Subcutaneous abdominal adipose tissue (tissue), 5 donors: ENCODE data around the gene PPIL4.
"Not testable (repeated sequence)": the region's sequence is repeated elsewhere in the genome, so short reads cannot be mapped to it uniquely, and the experiment has no call there.

Experiments used
- H3K27ac ChIP-seq: one replicate; pipeline ENCODE4 v1.7.0; 2013; ENCODE audit warnings: low read depth, mild to moderate bottlenecking, inconsistent platforms, low read length, moderate library complexity
- H3K27me3 ChIP-seq, 5 donors: one replicate each; pipeline ENCODE4 v1.7.0; 2013; ENCODE audit warnings: low read length in 5 of 5, inconsistent platforms in 1 of 5; ENCODE audit not compliant: control insufficient read depth in 5 of 5, insufficient read depth in 4 of 5
- H3K36me3 ChIP-seq, 5 donors: one replicate each; pipeline ENCODE4 v1.7.0; 2013; ENCODE audit warnings: low read length in 5 of 5; ENCODE audit not compliant: control insufficient read depth in 5 of 5, insufficient read depth in 5 of 5
- H3K4me1 ChIP-seq, 5 donors: one replicate each; pipeline ENCODE4 v1.7.0; 2013; ENCODE audit warnings: low read length in 5 of 5, mild to moderate bottlenecking in 3 of 5, moderate library complexity in 1 of 5; ENCODE audit not compliant: control insufficient read depth in 5 of 5, insufficient read depth in 5 of 5
- H3K4me3 ChIP-seq, 5 donors: one replicate each; pipeline ENCODE4 v1.7.0; 2013; ENCODE audit warnings: low read length in 5 of 5, low read depth in 1 of 5
- H3K9ac ChIP-seq, 5 donors: one replicate each; pipeline ENCODE4 v1.7.0; 2013; ENCODE audit warnings: low read length in 5 of 5, mild to moderate bottlenecking in 4 of 5, moderate library complexity in 3 of 5
- H3K9me3 ChIP-seq, 5 donors: one replicate each; pipeline ENCODE4 v1.7.0; 2013; ENCODE audit warnings: low read length in 5 of 5; ENCODE audit not compliant: control insufficient read depth in 5 of 5
- donor health status: healthy.
- donor health status: healthy.
- donor health status: healthy.
- donor health status: healthy.
- donor health status: healthy.

Gene PPIL4

DNA sequence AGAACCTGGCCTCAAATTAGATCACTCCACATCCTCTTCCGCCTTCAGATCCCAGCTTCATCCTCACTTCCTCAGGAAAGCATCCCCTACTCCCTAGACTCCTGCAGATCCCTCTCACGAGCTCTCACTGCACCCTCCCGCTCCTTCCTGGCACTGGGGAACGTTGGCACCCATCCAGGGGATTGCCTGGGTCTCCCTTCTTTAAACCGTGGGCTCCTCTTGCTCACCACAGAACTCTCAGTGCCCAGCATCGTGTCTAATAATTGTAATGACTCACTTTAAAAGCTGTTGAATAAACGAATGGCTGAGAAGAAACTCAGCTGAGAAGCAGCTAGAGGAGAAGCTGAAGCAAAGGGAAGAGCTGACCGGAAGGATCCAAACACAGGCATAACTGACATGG is 81.4 kb downstream of the PPIL4 start:
- peaks cover 0 to 15% (median 0%) of the 10 kb centered on the region in 5 donors for H3K4me1 ChIP-seq
- H3K27ac ChIP-seq, result no peak overlapping the region
- H3K27me3 ChIP-seq, result peaks cover 3 to 28% (median 9%) of the 10 kb centered on the region in 5 donors
- H3K36me3 ChIP-seq, result peaks cover 0 to 5% (median 0%) of the 10 kb centered on the region in 5 donors
- H3K9me3 ChIP-seq, result no peaks in the 10 kb centered on the region
- H3K4me3 ChIP-seq, result no peak overlapping the region
- H3K9ac ChIP-seq, result no peak overlapping the region

DNA sequence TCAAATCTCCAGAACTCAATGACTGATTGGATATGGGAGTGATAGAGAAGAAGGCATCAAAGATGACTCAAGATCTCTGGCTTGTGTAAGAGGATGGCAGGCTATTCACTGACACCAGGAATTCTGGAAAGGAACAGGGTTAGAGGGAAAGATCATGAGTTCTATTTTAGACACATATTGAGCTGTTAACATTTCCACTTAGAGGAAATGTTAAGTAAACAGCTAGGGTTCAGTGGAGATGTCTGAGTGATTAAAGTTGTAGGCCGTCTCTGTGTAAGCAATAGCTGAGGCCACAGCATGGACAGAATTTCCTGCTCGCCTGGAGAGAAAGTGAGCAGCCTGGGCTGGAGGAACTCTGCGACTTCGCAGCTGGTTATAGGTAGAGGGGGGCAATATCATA is 82.1 kb downstream of the PPIL4 start:
- peaks cover 0 to 15% (median 0%) of the 10 kb centered on the region in 5 donors for H3K4me1 ChIP-seq
- H3K4me3 ChIP-seq, result no peak overlapping the region
- H3K27ac ChIP-seq, result no peak overlapping the region
- H3K9ac ChIP-seq, result no peak overlapping the region
- H3K9me3 ChIP-seq, result no peaks in the 10 kb centered on the region
- peaks cover 0 to 6% (median 0%) of the 10 kb centered on the region in 5 donors for H3K36me3 ChIP-seq
- H3K27me3 ChIP-seq, result peaks cover 3 to 29% (median 12%) of the 10 kb centered on the region in 5 donors

DNA sequence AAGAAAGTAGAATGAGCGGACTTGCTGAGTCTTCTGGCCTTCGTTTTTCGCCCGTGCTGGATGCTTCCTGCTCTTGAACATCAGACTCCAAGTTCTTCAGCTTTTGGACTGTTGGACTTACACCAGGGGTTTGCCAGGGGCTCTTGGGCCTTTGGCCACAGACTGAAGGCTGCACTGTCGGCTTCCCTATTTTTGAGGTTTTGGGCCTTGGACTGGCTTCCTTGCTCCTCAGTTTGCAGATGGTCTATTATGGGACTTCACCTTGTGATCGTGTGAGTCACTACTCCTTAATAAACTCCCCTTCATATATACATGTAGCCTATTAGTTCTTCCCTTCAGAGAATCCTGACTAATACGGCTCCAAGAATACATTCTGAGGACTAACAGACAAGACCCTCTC is 83.1 kb downstream of the PPIL4 start:
- not testable (repeated sequence) for H3K4me3 ChIP-seq, H3K27ac ChIP-seq, H3K9ac ChIP-seq, H3K9me3 ChIP-seq, H3K36me3 ChIP-seq
- H3K27me3 ChIP-seq, result peaks cover 0 to 34% (median 12%) of the 10 kb centered on the region in 5 donors
- peaks cover 0 to 21% (median 0%) of the 10 kb centered on the region in 5 donors for H3K4me1 ChIP-seq

DNA sequence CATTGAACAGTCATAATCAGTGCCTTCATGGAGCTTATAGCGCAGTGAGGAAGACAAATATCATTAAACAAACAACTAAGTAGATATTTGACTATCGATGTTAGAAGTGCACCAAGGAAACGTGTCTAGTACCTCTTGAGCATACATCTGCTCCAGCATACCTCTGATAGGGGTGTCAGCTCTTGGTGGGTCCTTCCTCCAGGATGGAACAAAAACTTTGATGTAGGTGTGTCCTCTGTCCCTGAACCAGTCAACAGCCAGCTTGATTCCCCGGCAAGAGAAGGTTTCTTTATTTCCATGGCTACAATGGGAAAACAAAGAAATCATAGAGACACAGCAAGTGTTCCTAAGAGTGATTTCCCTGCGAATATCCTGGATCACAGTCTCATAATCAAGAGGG is 84.2 kb downstream of the PPIL4 start:
- H3K4me1 ChIP-seq, result peaks cover 0 to 25% (median 0%) of the 10 kb centered on the region in 5 donors
- H3K4me3 ChIP-seq, result no peak overlapping the region
- H3K27me3 ChIP-seq, result peaks cover 0 to 41% (median 13%) of the 10 kb centered on the region in 5 donors
- no peak overlapping the region for H3K9ac ChIP-seq
- H3K27ac ChIP-seq, result no peak overlapping the region
- H3K36me3 ChIP-seq, result peaks cover 0 to 6% (median 0%) of the 10 kb centered on the region in 5 donors
- no peaks in the 10 kb centered on the region for H3K9me3 ChIP-seq

DNA sequence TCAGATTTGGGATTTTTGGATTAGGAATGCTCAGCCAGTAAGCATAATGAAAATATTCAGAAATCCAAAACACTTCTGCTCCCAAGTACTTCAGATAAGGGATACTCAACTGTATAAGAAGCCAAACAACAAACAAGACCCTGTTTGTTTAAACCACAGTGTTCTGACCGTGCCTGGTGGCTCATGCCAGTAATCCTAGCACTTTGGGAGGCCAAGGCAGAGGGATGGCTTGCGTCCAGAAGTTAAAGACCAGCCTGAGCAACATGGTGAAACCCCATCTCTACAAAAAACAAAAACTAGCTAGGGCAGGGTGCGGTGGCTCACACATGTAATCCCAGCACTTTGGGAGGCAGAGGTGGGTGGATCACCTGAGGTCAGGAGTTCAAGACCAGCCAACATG is 85.6 kb downstream of the PPIL4 start:
- H3K9me3 ChIP-seq, result not testable (repeated sequence)

DNA sequence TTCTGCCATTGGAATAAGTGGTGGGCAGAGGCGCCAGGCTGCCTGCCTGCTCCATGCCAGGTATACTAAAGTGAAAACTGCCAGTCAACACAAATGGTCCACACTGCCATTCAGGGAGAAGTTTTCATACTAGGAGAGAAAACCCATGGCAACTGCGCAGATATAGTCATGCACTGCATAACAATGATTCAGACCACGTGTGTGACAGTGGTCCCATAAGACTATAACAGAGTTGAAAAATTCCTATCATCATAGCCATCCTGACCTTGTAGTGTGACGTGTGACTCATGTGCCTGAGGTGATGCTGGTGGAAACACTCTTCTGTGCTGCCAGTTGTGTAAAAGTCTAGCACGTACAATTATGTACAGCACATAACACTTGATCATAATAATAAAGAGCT is 86.1 kb downstream of the PPIL4 start:
- no peak overlapping the region for H3K4me3 ChIP-seq
- H3K36me3 ChIP-seq, result peaks cover 0 to 6% (median 0%) of the 10 kb centered on the region in 5 donors
- no peak overlapping the region for H3K9ac ChIP-seq
- H3K27ac ChIP-seq, result no peak overlapping the region
- peaks cover 6 to 28% (median 7%) of the 10 kb centered on the region in 5 donors for H3K4me1 ChIP-seq
- H3K27me3 ChIP-seq, result peaks cover 0 to 35% (median 13%) of the 10 kb centered on the region in 5 donors
- H3K9me3 ChIP-seq, result no peaks in the 10 kb centered on the region

More for the DNA sequence above, 85.6 kb downstream of the PPIL4 start:
- H3K4me3 ChIP-seq, H3K27ac ChIP-seq, H3K36me3 ChIP-seq, H3K9ac ChIP-seq: not testable (repeated sequence)
- H3K4me1 ChIP-seq, result peaks cover 1 to 23% (median 2%) of the 10 kb centered on the region in 5 donors
- peaks cover 0 to 36% (median 14%) of the 10 kb centered on the region in 5 donors for H3K27me3 ChIP-seq

DNA sequence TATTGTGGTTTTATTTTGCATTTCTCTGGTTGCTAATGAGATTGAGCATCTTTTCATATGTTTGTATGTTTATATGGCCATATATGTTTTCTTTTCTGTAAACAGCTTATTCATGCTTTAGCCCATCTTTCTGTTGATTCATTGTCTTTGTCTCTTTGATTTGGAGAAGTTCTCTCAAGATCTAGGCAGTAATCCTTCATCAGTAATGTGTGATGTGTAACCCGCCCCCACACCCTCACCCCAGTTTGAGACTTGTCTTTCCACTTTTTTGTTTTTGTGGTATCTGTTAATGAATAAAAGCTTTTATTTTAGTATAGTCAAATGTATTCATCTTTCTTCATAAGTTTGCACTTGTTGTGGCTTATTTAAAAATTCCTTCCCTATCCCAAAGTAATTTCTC is 87.0 kb downstream of the PPIL4 start:
- Histone ChIP-seq H3K36me3 (peaks cover 0 to 6% (median 0%) of the 10 kb centered on the region in 5 donors), H3K9ac (no peak overlapping the region), H3K4me1 (peaks cover 11 to 31% (median 16%) of the 10 kb centered on the region in 5 donors), H3K4me3 (no peak overlapping the region), H3K27ac (no peak overlapping the region), H3K27me3 (peaks cover 0 to 27% (median 11%) of the 10 kb centered on the region in 5 donors), H3K9me3 (no peaks in the 10 kb centered on the region)

DNA sequence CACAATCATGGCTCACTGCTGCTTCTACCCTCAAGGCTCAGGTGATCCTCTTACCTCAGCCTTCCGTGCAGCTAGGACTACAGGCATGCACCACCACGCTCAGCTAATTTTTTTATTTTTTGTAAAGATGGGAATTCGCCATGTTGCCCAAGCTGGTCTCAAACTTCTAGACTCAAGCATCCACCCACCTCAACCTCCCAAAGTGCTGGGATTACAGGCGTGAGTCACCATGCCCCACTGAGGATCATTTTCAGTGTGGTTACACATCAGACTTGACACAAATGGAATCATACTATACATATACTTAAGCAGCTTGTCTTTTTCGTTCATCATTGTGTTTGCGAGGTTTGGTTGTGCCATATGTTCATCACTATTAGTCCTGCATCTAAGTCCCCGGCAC is 87.6 kb downstream of the PPIL4 start:
- Histone ChIP-seq H3K9ac (no peak overlapping the region), H3K27ac (no peak overlapping the region), H3K4me3 (no peak overlapping the region), H3K27me3 (peaks cover 0 to 26% (median 11%) of the 10 kb centered on the region in 5 donors), H3K9me3 (no peaks in the 10 kb centered on the region), H3K36me3 (peaks cover 0 to 6% (median 0%) of the 10 kb centered on the region in 5 donors), H3K4me1 (peaks cover 14 to 37% (median 22%) of the 10 kb centered on the region in 5 donors)

DNA sequence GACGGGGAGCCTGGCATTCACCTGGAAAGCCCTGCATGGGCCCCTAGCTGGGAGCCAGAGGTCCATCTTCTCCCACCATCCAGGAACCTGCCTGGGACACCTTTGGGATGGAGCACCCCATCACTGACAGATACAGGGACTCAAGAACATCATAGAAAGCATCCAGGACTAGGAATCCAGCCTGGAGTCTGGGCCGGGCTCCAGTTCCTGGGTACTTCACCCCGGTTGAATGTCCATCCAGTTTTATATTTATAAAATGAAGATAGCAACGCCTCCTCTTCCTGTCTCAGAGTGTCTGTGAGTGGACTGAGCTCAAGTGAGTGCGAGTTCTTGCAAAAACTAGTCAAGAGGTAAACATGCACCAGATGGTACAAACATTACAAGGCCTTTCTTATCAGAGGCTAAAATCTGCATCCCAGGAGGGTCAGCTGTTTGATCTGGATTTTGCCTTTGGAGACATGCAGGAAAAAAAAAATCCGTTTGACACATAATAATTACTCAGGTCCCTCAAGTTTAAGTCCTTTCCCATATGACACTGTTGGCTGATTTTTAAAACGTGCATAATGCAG is 88.4 kb downstream of the PPIL4 start:
- peaks cover 14 to 40% (median 23%) of the 10 kb centered on the region in 5 donors for H3K4me1 ChIP-seq
- no peak overlapping the region for H3K27ac ChIP-seq
- no peaks in the 10 kb centered on the region for H3K9me3 ChIP-seq
- H3K9ac ChIP-seq, result no peak overlapping the region
- H3K4me3 ChIP-seq, result no peak overlapping the region
- H3K27me3 ChIP-seq, result peaks cover 0 to 27% (median 13%) of the 10 kb centered on the region in 5 donors
- peaks cover 0 to 6% (median 0%) of the 10 kb centered on the region in 5 donors for H3K36me3 ChIP-seq

DNA sequence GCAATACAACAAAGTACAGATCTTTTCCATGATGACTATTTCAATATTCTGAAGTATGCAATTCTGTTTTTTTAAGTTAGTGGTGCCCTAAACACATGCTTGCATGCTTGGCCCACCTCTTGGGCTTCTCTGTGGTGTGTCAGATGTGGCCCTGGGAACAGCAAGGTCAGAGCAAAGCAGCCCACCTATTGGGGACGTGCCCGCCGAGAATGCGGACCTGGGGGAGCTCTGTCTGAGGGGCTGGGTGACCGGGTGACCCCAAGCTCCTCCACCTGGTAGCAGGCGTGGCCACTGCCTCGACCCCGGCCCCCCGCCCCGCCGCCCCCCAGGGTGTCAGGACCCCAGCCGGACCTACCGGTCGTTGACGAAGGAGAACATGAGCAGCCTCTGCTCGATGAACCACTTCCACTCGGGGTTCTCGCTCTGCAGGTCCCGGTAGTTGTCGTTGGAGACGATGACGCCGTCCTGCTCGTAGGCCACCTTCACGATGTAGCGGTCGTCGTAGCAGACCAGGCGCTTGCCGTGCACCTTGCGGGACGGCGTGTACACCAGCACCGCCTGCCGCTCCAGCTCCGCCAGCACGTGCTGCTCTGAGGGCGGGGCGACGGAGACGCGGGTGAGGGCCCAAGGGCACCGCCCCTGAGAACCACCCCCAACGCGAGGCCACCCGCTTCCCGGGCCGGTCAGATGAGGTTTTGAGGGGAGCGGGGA is 89.4 kb downstream of the PPIL4 start:
- Histone ChIP-seq H3K9ac (no peak overlapping the region), H3K4me3 (no peak overlapping the region), H3K27me3 (peaks cover 0 to 36% (median 22%) of the 10 kb centered on the region in 5 donors), H3K9me3 (no peaks in the 10 kb centered on the region), H3K27ac (no peak overlapping the region), H3K4me1 (peaks cover 14 to 43% (median 25%) of the 10 kb centered on the region in 5 donors), H3K36me3 (peaks cover 0 to 6% (median 0%) of the 10 kb centered on the region in 5 donors)
